Activated naive CD4-positive, alpha-beta T cell treated with anti-CD3 and anti-CD28 coated beads, Interleukin-2, amount 10 ng/mL, durations not matched to agents 7 days and 5 days (primary cell): Measurements from ENCODE around the gene SLC35F3.
"Not testable (repeated sequence)": the region's sequence is repeated elsewhere in the genome, so short reads cannot be mapped to it uniquely, and the experiment has no call there.

Experiments
- CTCF ChIA-PET: fragments of 350-600 bp; sonication (Branson Sonifier 250); formaldehyde crosslinking; loops from one replicate; lab custom pipeline; 2021; ENCODE audit warnings: antibody characterized with exemption; lab: Charles Lee
- DNase-seq: peaks from one replicate; pipeline ENCODE4 v3.0.0-alpha.2; 2020
- H3K27ac Mint-ChIP-seq: one replicate; pipeline ENCODE4 v1.8.0; 2021; ENCODE audit warnings: mild to moderate bottlenecking, moderate library complexity, mixed read lengths
- H3K27me3 Mint-ChIP-seq: one replicate; pipeline ENCODE4 v1.8.0; 2021; ENCODE audit warnings: mild to moderate bottlenecking, mixed read lengths
- H3K36me3 Mint-ChIP-seq: one replicate; pipeline ENCODE4 v1.8.0; 2021; ENCODE audit warnings: mixed read lengths
- H3K4me1 Mint-ChIP-seq: one replicate; pipeline ENCODE4 v1.8.0; 2021; ENCODE audit warnings: mixed read lengths
- H3K4me3 Mint-ChIP-seq: one replicate; pipeline ENCODE4 v1.8.0; 2021; ENCODE audit warnings: mild to moderate bottlenecking, moderate library complexity, mixed read lengths
- H3K9me3 Mint-ChIP-seq: one replicate; pipeline ENCODE4 v1.8.0; 2021; ENCODE audit warnings: mixed read lengths

The SLC35F3 gene

GRCh38 chr1:234102583-234102982 is 198.1 kb downstream of the SLC35F3 start:
- Mint-ChIP-seq H3K36me3 (no peaks in the 10 kb centered on the region), H3K4me1 (no peaks in the 10 kb centered on the region), H3K27me3 (peaks cover 35% of the 10 kb centered on the region), H3K9me3 (no peaks in the 10 kb centered on the region), H3K4me3 (no peak overlapping the region), H3K27ac (no peak overlapping the region)
- CTCF ChIA-PET: interaction anchor here (1.0 kb wide), 1 partner anchor 707 kb away, joined by 3 read pairs; no protein-coding TSS in a partner anchor
- DNase-seq: no peak

DNA sequence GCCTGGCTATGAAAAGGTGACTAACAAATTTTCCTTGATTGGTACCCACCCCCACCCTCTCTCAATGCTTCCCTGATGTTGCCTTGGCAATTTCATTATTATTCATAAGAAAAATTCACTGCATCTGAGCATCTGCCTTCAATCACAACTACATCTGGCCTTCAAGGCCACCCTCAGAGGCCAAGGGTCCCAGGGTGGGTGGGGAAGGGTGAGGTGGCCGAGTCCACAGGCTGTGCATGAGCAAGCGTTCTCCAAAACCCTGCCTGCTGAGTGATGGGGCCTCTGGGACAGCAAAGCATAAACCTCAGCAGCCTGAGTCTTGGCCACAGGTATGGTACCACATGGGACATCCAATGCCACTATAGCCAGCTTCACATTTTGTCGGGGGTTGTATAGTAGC is 198.7 kb downstream of the SLC35F3 start:
- DNase-seq: no peak
- H3K36me3 Mint-ChIP-seq: no peaks in the 10 kb centered on the region
- no peaks in the 10 kb centered on the region for H3K4me1 Mint-ChIP-seq
- CTCF ChIA-PET: interaction anchor here (1.0 kb wide), 1 partner anchor 207 kb away, joined by 3 read pairs; no protein-coding TSS in a partner anchor
- peaks cover 35% of the 10 kb centered on the region for H3K27me3 Mint-ChIP-seq
- H3K9me3 Mint-ChIP-seq: no peaks in the 10 kb centered on the region
- no peak overlapping the region for H3K4me3 Mint-ChIP-seq
- H3K27ac Mint-ChIP-seq: no peak overlapping the region

GRCh38 chr1:234106032-234106431 is 201.6 kb downstream of the SLC35F3 start:
- Mint-ChIP-seq H3K4me3 (no peak overlapping the region), H3K27me3 (peaks cover 47% of the 10 kb centered on the region), H3K36me3 (no peaks in the 10 kb centered on the region), H3K4me1 (no peaks in the 10 kb centered on the region), H3K27ac (no peak overlapping the region), H3K9me3 (no peaks in the 10 kb centered on the region)
- no peak for DNase-seq
- CTCF ChIA-PET: interaction anchor here (1.0 to 1.7 kb wide), 3 partner anchors 19 to 204 kb away, joined by 3 to 5 read pairs (median 4); no protein-coding TSS in a partner anchor

DNA sequence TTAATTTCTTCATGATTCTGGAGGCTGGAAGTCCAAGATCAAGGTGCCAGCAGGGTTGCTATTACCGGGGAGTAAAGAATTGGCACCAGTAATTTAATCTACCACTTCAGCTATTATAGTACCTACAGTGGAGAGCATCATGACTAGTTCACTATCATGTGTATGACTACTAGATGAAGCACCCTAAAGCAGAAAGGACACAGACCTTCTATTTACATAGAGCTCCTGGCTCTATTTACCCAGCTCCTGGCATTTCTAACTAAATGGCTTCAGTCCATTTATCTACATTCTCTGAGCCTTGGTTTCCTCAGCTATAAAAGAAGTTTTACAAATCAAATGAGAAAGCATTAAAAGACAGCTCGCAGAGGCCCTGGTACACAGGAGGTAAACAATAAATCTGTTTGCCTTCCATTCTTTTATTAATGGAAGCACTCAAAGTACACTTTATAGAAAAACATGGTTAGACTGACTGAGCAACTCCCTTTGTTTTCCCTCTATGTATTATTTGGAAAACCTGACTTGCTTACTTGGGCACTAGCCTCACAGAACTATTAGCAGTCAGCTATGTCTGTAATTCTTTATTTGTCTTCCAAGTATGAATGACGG is 203.0 kb downstream of the SLC35F3 start:
- Mint-ChIP-seq H3K27me3 (peaks cover 47% of the 10 kb centered on the region), H3K36me3 (no peaks in the 10 kb centered on the region)
- CTCF ChIA-PET: interaction anchor here (1.7 kb wide), 1 partner anchor 17 kb away, joined by 4 read pairs; no protein-coding TSS in a partner anchor

DNA sequence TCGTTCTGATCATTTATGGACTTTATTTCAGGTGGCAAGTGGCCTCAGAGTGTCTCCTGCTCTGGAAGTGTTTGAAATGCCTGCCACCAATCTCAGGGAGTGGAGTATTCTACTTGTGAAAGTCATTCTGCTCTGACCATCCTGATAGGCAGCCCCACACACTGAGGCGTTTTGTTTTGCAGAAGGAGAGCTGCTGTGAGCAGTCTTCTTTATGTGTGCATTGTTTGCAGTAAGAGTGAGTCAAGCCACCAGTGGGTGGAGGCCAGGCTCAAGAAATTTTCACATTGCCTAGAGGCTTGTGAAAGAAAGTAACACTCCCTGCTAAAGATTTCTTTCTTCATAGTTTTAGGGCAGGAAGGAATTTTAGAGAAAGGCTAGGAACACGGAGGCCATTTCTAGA is 204.4 kb downstream of the SLC35F3 start:
- no peak overlapping the region for H3K4me3 Mint-ChIP-seq
- no peak overlapping the region for H3K27ac Mint-ChIP-seq
- H3K9me3 Mint-ChIP-seq: no peaks in the 10 kb centered on the region
- CTCF ChIA-PET: no interaction called here
- no peaks in the 10 kb centered on the region for H3K36me3 Mint-ChIP-seq
- no peaks in the 10 kb centered on the region for H3K4me1 Mint-ChIP-seq
- H3K27me3 Mint-ChIP-seq: peaks cover 36% of the 10 kb centered on the region
- no peak for DNase-seq

More for the DNA sequence above, 203.0 kb downstream of the SLC35F3 start:
- Mint-ChIP-seq H3K9me3 (no peaks in the 10 kb centered on the region), H3K4me1 (no peaks in the 10 kb centered on the region), H3K4me3 (no peak overlapping the region), H3K27ac (no peak overlapping the region)
- DNase-seq: no peak

- Mint-ChIP-seq H3K4me1 (peaks cover 2% of the 10 kb centered on the region), H3K27me3 (peaks cover 42% of the 10 kb centered on the region), H3K9me3 (no peaks in the 10 kb centered on the region), H3K27ac (no peak overlapping the region), H3K36me3 (no peaks in the 10 kb centered on the region), H3K4me3 (no peak overlapping the region)
- CTCF ChIA-PET: interaction anchor here (1.8 kb wide), 1 partner anchor 200 kb away, joined by 4 read pairs; no protein-coding TSS in a partner anchor
- DNase-seq: no peak
These were observed 205.4 kb downstream of the SLC35F3 start for GRCh38 chr1:234109840-234110239.

DNA sequence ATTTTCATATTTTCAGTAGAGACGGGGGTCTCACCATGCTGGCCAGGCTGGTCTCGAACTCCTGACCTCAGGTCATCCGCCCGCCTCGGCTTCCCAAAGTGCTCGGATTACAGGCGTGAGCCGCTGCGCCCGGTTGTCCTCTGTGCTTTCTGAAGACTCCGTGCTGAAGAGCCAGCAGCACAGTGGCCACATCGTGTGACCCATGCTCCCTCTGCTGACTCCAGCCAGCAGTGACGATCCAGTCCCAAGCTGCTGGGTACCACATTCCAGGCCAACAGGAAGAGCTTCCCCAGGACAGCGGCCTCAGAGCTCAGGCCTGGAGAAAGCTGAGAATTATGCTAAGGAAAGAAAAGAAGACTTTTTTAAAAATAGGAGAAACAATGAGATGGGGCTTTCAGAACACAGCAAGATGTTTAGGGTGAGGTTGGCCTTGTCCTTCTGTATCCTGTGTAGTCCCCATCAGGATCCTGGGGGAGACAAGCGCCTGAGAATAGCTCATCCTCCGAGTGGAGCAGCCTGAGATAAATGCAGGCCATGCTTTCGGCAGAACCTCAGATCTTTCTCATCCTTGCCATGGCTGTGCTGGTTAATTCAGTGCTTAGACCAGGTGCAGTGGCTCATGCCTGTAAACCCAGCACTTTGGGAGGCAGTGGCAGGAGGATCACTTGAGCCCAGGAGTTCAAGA is 207.1 kb downstream of the SLC35F3 start:
- Mint-ChIP-seq H3K9me3 (no peaks in the 10 kb centered on the region), H3K27ac (no peak overlapping the region), H3K36me3 (no peaks in the 10 kb centered on the region), H3K27me3 (peaks cover 48% of the 10 kb centered on the region), H3K4me1 (peaks cover 8% of the 10 kb centered on the region), H3K4me3 (no peak overlapping the region)
- no peak for DNase-seq
- CTCF ChIA-PET: interaction anchor here (1.8 kb wide), 1 partner anchor 198 kb away, joined by 4 read pairs; no protein-coding TSS in a partner anchor

DNA sequence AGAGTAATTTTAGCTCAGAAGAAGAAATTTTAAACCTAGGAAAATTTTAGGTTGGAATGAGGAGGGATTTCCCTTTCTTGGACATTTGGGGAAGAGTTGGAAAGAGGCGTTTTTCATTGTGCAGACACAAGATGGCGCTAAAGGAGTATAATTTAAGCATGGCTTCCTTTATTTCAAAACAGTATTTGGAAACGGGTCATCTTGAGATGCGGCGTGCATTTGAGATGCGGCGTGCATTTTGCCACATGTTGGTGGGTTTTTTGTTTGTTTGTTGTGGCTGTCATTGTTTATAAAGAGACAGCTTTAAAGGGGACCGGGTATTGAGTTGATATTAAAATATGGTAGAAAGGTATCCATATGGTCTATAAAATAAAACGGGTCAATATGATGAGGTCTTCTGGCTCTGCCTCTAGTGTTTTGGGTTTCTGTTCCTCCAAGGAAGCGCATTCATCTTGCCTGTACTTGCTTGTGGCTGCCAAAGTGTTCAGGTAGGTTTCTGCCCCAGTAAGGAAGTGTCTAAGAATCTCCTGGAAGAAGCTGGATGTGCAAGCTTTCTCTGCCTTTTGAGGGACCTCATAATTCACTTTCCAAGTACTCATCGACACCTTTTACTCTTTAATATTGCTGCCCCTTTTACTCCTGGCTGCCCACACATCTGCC is 210.3 kb downstream of the SLC35F3 start:
- CTCF ChIA-PET: interaction anchor here (0.9 to 5.0 kb wide), 10 partner anchors 11 to 810 kb away, joined by 3 to 47 read pairs (median 4); no protein-coding TSS in a partner anchor
- Mint-ChIP-seq H3K27ac (no peak overlapping the region), H3K27me3 (peaks cover 32% of the 10 kb centered on the region), H3K9me3 (no peaks in the 10 kb centered on the region), H3K4me3 (no peak overlapping the region), H3K4me1 (peaks cover 8% of the 10 kb centered on the region), H3K36me3 (no peaks in the 10 kb centered on the region)
- peak; percentile 42 for DNase-seq

- DNase-seq: no peak
- no peaks in the 10 kb centered on the region for H3K36me3 Mint-ChIP-seq
- no peak overlapping the region for H3K27ac Mint-ChIP-seq
- CTCF ChIA-PET: interaction anchor here (0.7 to 1.6 kb wide), 3 partner anchors 52 to 209 kb away, joined by 3 to 7 read pairs (median 5); no protein-coding TSS in a partner anchor
- H3K4me1 Mint-ChIP-seq: peaks cover 8% of the 10 kb centered on the region
- no peaks in the 10 kb centered on the region for H3K9me3 Mint-ChIP-seq
- no peak overlapping the region for H3K4me3 Mint-ChIP-seq
- peaks cover 21% of the 10 kb centered on the region for H3K27me3 Mint-ChIP-seq
These were observed 214.4 kb downstream of the SLC35F3 start for GRCh38 chr1:234118911-234119310.

GRCh38 chr1:234119431-234119830 is 215.0 kb downstream of the SLC35F3 start:
- Mint-ChIP-seq H3K36me3 (no peaks in the 10 kb centered on the region), H3K4me1 (peaks cover 8% of the 10 kb centered on the region), H3K9me3 (no peaks in the 10 kb centered on the region), H3K27ac (no peak overlapping the region), H3K27me3 (peaks cover 20% of the 10 kb centered on the region), H3K4me3 (no peak overlapping the region)
- no peak for DNase-seq
- CTCF ChIA-PET: interaction anchor here (0.7 to 1.6 kb wide), 4 partner anchors 52 to 209 kb away, joined by 3 to 7 read pairs (median 4); no protein-coding TSS in a partner anchor

GRCh38 chr1:234120327-234120944 is 216.0 kb downstream of the SLC35F3 start:
- CTCF ChIA-PET: interaction anchor here (1.0 to 1.6 kb wide), 2 partner anchors 92 to 189 kb away, joined by 3 to 7 read pairs; no protein-coding TSS in a partner anchor
- DNase-seq: no peak
- Mint-ChIP-seq H3K4me3 (no peak overlapping the region), H3K27me3 (peaks cover 16% of the 10 kb centered on the region), H3K9me3 (no peaks in the 10 kb centered on the region), H3K4me1 (no peaks in the 10 kb centered on the region), H3K36me3 (no peaks in the 10 kb centered on the region), H3K27ac (no peak overlapping the region)

- not testable (repeated sequence) for DNase-seq, H3K36me3 Mint-ChIP-seq, H3K4me1 Mint-ChIP-seq, H3K4me3 Mint-ChIP-seq, H3K27ac Mint-ChIP-seq, H3K9me3 Mint-ChIP-seq
- CTCF ChIA-PET: interaction anchor here (1.7 kb wide), 1 partner anchor 188 kb away, joined by 4 read pairs; no protein-coding TSS in a partner anchor
- H3K27me3 Mint-ChIP-seq: peaks cover 23% of the 10 kb centered on the region
These were observed 217.2 kb downstream of the SLC35F3 start for GRCh38 chr1:234121659-234122058.

DNA sequence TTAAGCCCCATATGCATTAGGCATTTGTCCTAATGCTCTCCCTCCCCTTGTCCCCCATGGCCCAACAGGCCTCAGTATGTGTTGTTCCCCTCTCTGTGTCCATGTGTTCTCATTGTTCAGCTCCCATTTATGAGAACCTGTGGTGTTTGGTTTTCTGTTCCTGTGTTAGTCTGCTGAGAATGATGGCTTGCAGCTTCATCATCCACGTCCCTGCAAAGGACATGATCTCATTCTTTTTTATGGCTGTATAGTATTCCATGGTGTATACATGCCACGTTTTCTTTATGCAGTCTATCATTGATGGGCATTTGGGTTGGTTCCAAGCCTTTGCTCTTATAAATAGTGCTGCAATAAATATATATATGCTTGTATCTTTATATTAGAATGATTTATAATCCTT is 218.1 kb downstream of the SLC35F3 start:
- H3K4me3 Mint-ChIP-seq, H3K9me3 Mint-ChIP-seq, H3K27ac Mint-ChIP-seq, H3K4me1 Mint-ChIP-seq, H3K36me3 Mint-ChIP-seq, DNase-seq: not testable (repeated sequence)
- CTCF ChIA-PET: interaction anchor here (1.7 kb wide), 1 partner anchor 187 kb away, joined by 4 read pairs; no protein-coding TSS in a partner anchor
- peaks cover 24% of the 10 kb centered on the region for H3K27me3 Mint-ChIP-seq
